A673 (cell line): Measurements from ENCODE around the gene SYNJ2. TPM values are rescaled to one million over a fixed set of nuclear protein-coding genes. Genes with fewer than 3 reads are reported as not detected.
"Not testable (repeated sequence)": the region's sequence is repeated elsewhere in the genome, so short reads cannot be mapped to it uniquely, and the experiment has no call there.

ENCODE experiments used
- BruUV-seq: library from RNA; stranded (reverse); fragments of 400-500 nt; replicated peaks from 2 replicates; lab custom pipeline; 2021; lab: Mats Ljungman, UMichigan
- CTCF ChIA-PET: fragments of 300-600 bp; sonication (Branson Sonifier 250); formaldehyde crosslinking; loops from one replicate; lab custom pipeline; 2022; ENCODE audit warnings: antibody characterized with exemption; lab: Charles Lee
- POLR2A ChIA-PET: fragments of 300-600 bp; sonication (Branson Sonifier 250); formaldehyde crosslinking; loops from one replicate; lab custom pipeline; 2022; ENCODE audit warnings: antibody characterized with exemption; ENCODE audit not compliant: low non-redundant PET; lab: Charles Lee
- DNase-seq: peaks from one replicate; pipeline ENCODE4 v3.0.0-alpha.2; 2015; ENCODE audit warnings: low spot score
- H3K27ac ChIP-seq: fragments of 200-600 bp; sonication (generic); 2 replicates; pipeline ENCODE4 v1.5.1; 2016; ENCODE audit warnings: mixed run types, low read depth, mild to moderate bottlenecking, mixed read lengths, antibody characterized with exemption, low read length; ENCODE audit not compliant: poor library complexity, severe bottlenecking
- H3K27me3 ChIP-seq: fragments of 200-600 bp; sonication (generic); replicated peaks from 2 replicates; pipeline ENCODE4 v1.6.1; 2017; ENCODE audit warnings: mixed run types, low read depth, mild to moderate bottlenecking, mixed read lengths, antibody characterized with exemption, low read length; ENCODE audit not compliant: insufficient read depth, poor library complexity
- H3K36me3 ChIP-seq: fragments of 200-600 bp; sonication (generic); 2 replicates; pipeline ENCODE4 v1.6.1; 2016; ENCODE audit warnings: mixed run types, mild to moderate bottlenecking, mixed read lengths, antibody characterized with exemption, low read length; ENCODE audit not compliant: insufficient read depth, poor library complexity, severe bottlenecking
- H3K4me1 ChIP-seq: fragments of 200-600 bp; sonication (generic); 2 replicates; pipeline ENCODE4 v1.6.1; 2017; ENCODE audit warnings: mixed run types, mild to moderate bottlenecking, mixed read lengths, antibody characterized with exemption, low read length; ENCODE audit not compliant: insufficient read depth, poor library complexity, severe bottlenecking
- H3K4me3 ChIP-seq: fragments of 200-600 bp; sonication (generic); 2 replicates; pipeline ENCODE4 v1.5.1; 2016; ENCODE audit warnings: low read depth, mixed run types, mild to moderate bottlenecking, mixed read lengths, low read length; ENCODE audit not compliant: poor library complexity, severe bottlenecking
- H3K9me3 ChIP-seq: fragments of 200-600 bp; sonication (generic); 2 replicates; pipeline ENCODE4 v1.6.1; 2016; ENCODE audit warnings: mixed run types, low read depth, mild to moderate bottlenecking, mixed read lengths, antibody characterized with exemption, low read length; ENCODE audit not compliant: poor library complexity, severe bottlenecking
- EZH2 ChIP-seq: fragments of 200-600 bp; sonication (generic); IDR thresholded peaks from 2 replicates; pipeline ENCODE4 v1.6.1; 2017; ENCODE audit warnings: borderline replicate concordance, low read depth, mild to moderate bottlenecking, mixed read lengths, antibody characterized with exemption, low read length; ENCODE audit not compliant: poor library complexity, severe bottlenecking
- intact Hi-C: fragments of 100-400 bp; cut with micrococcal nuclease; formaldehyde crosslinking; loops from one replicate; pipeline ENCODE4 v1.10.0; 2022; ENCODE audit not compliant: unreplicated experiment
- total RNA-seq: library from RNA; stranded (reverse); gene quantifications from 2 replicates; pipeline ENCODE4 v1.2.3, GENCODE V29; 2021
- TF ChIP-seq, protein P1 (sequence below): fragments of 300-800, 200-600 bp; sonication (generic); conservative IDR thresholded peaks from 2 replicates; pipeline ENCODE4 v1.5.1; 2017; ENCODE audit warnings: low read depth, mild to moderate bottlenecking, antibody characterized with exemption, low read length, moderate library complexity, mixed read lengths

SYNJ2 gene
- total RNA-seq, 1 experiment from 2014 or later, result 37.0 TPM

DNA sequence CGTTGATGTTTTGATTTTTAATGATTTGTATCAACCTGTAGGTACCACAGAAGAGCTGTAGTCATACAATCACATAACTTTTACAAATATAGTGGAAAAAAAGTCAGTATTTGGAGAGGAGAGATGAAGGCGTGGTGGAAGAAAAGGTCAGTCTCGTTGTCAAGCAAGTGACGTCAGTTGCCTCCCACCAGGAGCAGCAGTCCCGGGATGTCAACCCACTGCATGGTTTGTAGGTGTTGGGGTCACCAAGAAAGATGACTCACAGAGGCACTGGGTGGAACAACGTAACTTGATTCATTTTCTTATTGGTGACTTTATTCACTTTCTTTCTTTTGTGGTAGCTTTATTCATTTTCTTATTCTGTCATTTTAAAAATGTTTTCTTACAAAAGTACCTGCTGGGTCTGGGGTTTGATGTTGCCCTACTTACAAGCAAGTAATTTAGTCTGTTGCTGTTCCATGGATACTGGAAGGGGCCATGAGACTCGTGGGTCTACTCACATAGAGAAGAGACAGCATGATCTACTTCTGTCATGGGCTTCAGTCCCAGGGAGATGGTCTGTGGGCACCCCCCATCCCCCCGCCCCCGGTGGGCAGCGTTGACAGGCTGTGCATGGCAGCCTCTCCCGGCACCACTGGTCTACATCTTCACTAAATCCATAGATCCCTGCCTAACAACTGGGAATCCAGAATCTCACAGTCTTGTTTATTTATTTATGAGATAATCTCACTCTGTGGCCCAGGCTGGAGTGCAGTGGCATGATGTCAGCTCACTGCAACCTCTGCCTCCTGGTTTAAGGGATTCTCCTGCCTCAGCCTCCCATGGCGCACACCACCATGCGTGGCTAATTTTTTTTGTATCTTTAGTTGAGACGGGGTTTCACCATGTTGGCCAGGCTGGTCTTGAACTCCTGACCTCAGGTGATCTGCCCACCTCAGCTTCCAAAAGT lies 36.4 kb upstream of the SYNJ2 start:
- POLR2A ChIA-PET, result no interaction called here
- DNase-seq, result no peak
- intact Hi-C loops, result no loop called here
- Histone ChIP-seq H3K36me3 (peaks cover 23% of the 10 kb centered on the region), H3K4me3 (no peak overlapping the region), H3K27ac (no peak overlapping the region), H3K9me3 (peaks cover 10% of the 10 kb centered on the region), H3K4me1 (no peaks in the 10 kb centered on the region), H3K27me3 (no peaks in the 10 kb centered on the region)
- TF ChIP-seq, protein P1, sequence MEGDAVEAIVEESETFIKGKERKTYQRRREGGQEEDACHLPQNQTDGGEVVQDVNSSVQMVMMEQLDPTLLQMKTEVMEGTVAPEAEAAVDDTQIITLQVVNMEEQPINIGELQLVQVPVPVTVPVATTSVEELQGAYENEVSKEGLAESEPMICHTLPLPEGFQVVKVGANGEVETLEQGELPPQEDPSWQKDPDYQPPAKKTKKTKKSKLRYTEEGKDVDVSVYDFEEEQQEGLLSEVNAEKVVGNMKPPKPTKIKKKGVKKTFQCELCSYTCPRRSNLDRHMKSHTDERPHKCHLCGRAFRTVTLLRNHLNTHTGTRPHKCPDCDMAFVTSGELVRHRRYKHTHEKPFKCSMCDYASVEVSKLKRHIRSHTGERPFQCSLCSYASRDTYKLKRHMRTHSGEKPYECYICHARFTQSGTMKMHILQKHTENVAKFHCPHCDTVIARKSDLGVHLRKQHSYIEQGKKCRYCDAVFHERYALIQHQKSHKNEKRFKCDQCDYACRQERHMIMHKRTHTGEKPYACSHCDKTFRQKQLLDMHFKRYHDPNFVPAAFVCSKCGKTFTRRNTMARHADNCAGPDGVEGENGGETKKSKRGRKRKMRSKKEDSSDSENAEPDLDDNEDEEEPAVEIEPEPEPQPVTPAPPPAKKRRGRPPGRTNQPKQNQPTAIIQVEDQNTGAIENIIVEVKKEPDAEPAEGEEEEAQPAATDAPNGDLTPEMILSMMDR, result no peak
- TF ChIP-seq EZH2, result no peak
- CTCF ChIA-PET, result no interaction called here
- no TSS peak for BruUV-seq

DNA sequence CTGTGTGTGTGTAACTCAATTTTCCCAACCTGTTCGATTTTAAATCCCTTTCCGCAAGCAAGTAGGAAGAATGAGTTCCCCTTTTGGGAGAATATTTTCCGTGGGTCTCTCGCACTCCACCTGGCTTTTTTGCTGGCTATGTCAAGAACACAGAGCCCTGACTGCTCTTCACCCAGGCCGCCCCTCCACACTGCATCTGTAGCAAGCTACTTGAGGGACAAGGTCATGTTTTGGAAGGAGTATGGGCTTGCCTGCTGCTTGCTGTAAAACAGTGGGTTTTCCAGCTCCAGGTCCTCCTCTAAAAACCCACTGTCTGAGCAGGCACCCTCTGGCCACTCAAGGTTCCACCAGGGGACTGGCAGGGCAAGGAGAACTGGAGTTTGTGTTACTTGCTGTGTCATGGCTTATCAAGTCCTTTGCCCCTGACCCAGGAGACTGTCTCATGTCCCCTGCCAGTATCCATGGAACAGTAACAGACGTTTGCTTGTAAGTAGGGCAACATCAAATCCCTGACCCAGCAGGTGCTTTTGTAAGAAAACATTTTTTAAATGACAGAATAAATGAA lies 35.5 kb upstream of the SYNJ2 start:
- peaks cover 10% of the 10 kb centered on the region for H3K9me3 ChIP-seq
- POLR2A ChIA-PET, result no interaction called here
- H3K4me1 ChIP-seq, result no peaks in the 10 kb centered on the region
- TF ChIP-seq EZH2, result no peak
- TF ChIP-seq, protein P1, result no peak
- H3K36me3 ChIP-seq, result peaks cover 20% of the 10 kb centered on the region
- intact Hi-C loops, result loop anchor here (2.0 kb wide), 1 partner anchor 189 kb away; no protein-coding TSS in a partner anchor
- CTCF ChIA-PET, result no interaction called here
- no TSS peak for BruUV-seq
- no peak for DNase-seq
- no peak overlapping the region for H3K27ac ChIP-seq
- no peaks in the 10 kb centered on the region for H3K27me3 ChIP-seq
- H3K4me3 ChIP-seq, result no peak overlapping the region

DNA sequence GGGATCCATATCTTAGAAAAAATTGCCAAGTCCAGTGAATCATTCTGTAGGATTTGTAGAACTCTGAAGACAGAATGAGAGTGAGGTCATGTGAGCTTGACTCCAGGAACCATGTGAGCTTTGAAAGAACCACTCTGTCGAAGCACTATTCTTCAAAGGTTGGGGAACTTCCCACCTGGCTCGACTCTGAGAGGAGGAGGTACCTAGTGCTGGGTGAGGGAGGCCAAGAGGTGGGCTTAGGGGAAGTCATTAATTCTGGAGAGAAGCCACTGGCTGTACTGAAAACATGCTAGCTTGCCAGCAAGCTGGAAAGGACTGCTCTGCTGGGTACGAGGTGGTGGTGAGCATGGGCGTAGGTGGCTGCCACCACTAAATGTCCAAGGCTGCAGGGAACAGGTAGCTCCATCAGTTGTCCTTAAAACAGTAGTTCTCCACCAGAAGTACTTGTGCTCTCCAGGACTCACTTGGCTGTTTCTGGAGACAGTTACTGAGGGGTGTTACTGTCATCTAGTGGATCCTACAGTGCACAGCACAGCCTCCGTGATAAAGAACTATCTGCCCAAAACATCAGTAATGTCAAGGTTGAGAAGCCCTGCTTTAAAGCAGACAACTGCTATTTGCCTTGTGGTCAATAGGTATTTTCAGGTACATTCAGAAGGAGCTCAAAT lies 34.7 kb upstream of the SYNJ2 start:
- Histone ChIP-seq H3K4me3 (no peak overlapping the region), H3K27me3 (no peaks in the 10 kb centered on the region), H3K36me3 (peaks cover 17% of the 10 kb centered on the region), H3K9me3 (peaks cover 10% of the 10 kb centered on the region), H3K27ac (no peak overlapping the region), H3K4me1 (no peaks in the 10 kb centered on the region)
- intact Hi-C loops, result loop anchor here (2.0 kb wide), 1 partner anchor 190 kb away; no protein-coding TSS in a partner anchor
- BruUV-seq, result no TSS peak
- no peak for TF ChIP-seq EZH2
- TF ChIP-seq, protein P1, result peak; percentile 60
- POLR2A ChIA-PET, result no interaction called here
- CTCF ChIA-PET, result no interaction called here
- DNase-seq, result peak; percentile 41

DNA sequence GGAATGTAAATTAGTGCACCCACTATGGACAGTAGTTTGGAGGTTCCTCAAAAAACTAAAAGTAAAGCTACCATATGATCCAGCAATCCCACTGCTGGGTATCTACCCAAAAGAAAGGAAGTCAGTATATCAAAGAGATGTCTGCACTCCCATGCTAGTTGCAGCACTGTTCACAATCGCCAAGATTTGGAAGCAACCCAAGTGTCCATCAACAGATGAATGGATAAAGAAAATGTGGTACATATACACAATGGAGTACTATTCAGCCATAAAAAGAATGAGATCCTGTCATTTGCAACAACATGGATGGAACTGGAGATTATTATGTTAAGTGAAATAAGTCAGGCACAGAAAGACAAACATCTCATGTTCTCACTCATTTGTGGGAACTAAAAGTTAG lies 30.8 kb upstream of the SYNJ2 start:
- DNase-seq, H3K4me1 ChIP-seq, H3K4me3 ChIP-seq, CTCF ChIA-PET, H3K27me3 ChIP-seq, BruUV-seq, POLR2A ChIA-PET, intact Hi-C loops, H3K27ac ChIP-seq, H3K36me3 ChIP-seq: not testable (repeated sequence)
- H3K9me3 ChIP-seq, result peaks cover 10% of the 10 kb centered on the region
